Sigmoid colon (tissue), 7 donors: ENCODE measurements around the gene F2RL1. TPM values are rescaled to one million over a fixed set of nuclear protein-coding genes. Genes with fewer than 3 reads are reported as not detected.

ENCODE experiments used
- DNase-seq: peaks from one replicate; pipeline ENCODE4 v3.0.0-alpha.2; 2019
- H3K27ac ChIP-seq, 4 donors: fragments of 200-600 bp; sonication (generic); one replicate each; pipeline ENCODE4 v1.5.1; 2016 to 2019; ENCODE audit warnings: mild to moderate bottlenecking in 1 of 4
- H3K27me3 ChIP-seq, 3 donors: fragments of 200-600 bp; sonication (generic); one replicate each; pipeline ENCODE4 v1.5.1; 2019; ENCODE audit warnings: mild to moderate bottlenecking in 1 of 3
- H3K36me3 ChIP-seq, 4 donors: fragments of 200-600 bp; sonication (generic); one replicate each; pipeline ENCODE4 v1.5.1; 2016 to 2019
- H3K4me1 ChIP-seq, 4 donors: fragments of 200-600 bp; sonication (generic); one replicate each; pipeline ENCODE4 v1.5.1; 2017 to 2019
- H3K4me3 ChIP-seq, 4 donors: fragments of 200-600 bp; sonication (generic); one replicate each; pipeline ENCODE4 v1.5.1; 2017 to 2019; ENCODE audit warnings: mild to moderate bottlenecking in 2 of 4, moderate library complexity in 1 of 4
- H3K9me3 ChIP-seq, 4 donors: fragments of 200-600 bp in 3 of 4; sonication (generic) in 3 of 4; one replicate each; pipeline versions ENCODE4 v1.5.1 to v1.6.1; 2013 to 2019
- EP300 ChIP-seq, 4 donors: sonication (generic); formaldehyde crosslinking; IDR thresholded peaks; one replicate each; pipeline ENCODE4 v1.6.1; 2017; ENCODE audit warnings: antibody characterized with exemption in 4 of 4
- POLR2A ChIP-seq, 2 donors: fragments of 450-650 bp; IDR thresholded peaks; one replicate each; pipeline ENCODE4 v1.6.1; 2016; ENCODE audit warnings: antibody characterized with exemption in 2 of 2, mild to moderate bottlenecking in 2 of 2, moderate library complexity in 2 of 2
- POLR2AphosphoS5 ChIP-seq, 4 donors: sonication (generic); formaldehyde crosslinking; IDR thresholded peaks; one replicate each; pipeline ENCODE4 v1.6.1; 2017; ENCODE audit warnings: antibody characterized with exemption in 4 of 4
- WGBS, 2 donors: extraction: QIAGEN DNeasy Blood & Tissue Kit; methylation state at CpG; one replicate each; pipeline ENCODE4 v1.1.7; 2013; 5-methylcytosine and 5-hydroxymethylcytosine counted together
- intact Hi-C: fragments of 100-400 bp; cut with DNase I; formaldehyde crosslinking; loops from one replicate; pipeline ENCODE4 v1.15.1; 2023
- polyA plus RNA-seq, 3 donors: library from polyadenylated mRNA; stranded (reverse); fragments of 200-250 nt; gene quantifications; one replicate each; pipeline ENCODE4 v1.2.3, GENCODE V29; 2013
- total RNA-seq, 4 donors: library from RNA; depleted of rRNA; stranded (reverse); fragments of >200 nt; gene quantifications; one replicate each; pipeline ENCODE4 v1.1.0, GENCODE V29; 2016
- TF ChIP-seq, protein P1 (sequence below), 4 experiments: fragments of 450-650 bp in 3 of 4; fragments of 200-600 bp in 1 of 4; IDR thresholded peaks; one replicate each; pipeline ENCODE4 v1.5.1; 2016 to 2019; ENCODE audit warnings: antibody characterized with exemption in 4 of 4, mild to moderate bottlenecking in 3 of 4, moderate library complexity in 2 of 4
- donor health status: healthy with polysubstance abuse.
- donor health status: Bipolar disorder and iron deficiency.
- donor health status: healthy.

F2RL1 gene
- total and polyA plus RNA-seq, 7 donors, result 0.16 to 51.7 (median 0.55) TPM

DNA sequence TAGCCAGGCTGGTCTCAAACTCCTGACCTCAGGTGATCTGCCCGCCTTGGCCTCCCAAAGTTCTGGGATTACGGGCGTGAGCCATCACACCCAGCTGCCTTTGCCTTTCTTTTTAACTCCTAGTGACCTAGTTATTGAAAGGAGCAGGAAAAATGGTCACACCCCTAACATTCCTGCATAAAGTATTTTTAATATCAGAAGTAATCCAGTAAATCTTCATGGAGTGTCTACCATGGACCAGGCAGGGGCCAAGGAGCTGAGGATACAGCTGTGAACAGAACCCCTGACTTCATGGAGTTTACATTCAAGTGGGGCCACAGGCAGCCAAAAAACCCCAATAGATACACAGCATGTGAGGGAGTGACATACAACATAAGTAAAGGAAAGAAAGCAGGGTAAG, 18.3 kb upstream of the F2RL1 start:
- DNase-seq, result no peak
- TF ChIP-seq POLR2AphosphoS5 (IDR thresholded peaks at IDR 0.05) (no peak), POLR2A (IDR thresholded peaks at IDR 0.05) (no peak), EP300 (IDR thresholded peaks at IDR 0.05) (no peak)
- TF ChIP-seq, protein P1, sequence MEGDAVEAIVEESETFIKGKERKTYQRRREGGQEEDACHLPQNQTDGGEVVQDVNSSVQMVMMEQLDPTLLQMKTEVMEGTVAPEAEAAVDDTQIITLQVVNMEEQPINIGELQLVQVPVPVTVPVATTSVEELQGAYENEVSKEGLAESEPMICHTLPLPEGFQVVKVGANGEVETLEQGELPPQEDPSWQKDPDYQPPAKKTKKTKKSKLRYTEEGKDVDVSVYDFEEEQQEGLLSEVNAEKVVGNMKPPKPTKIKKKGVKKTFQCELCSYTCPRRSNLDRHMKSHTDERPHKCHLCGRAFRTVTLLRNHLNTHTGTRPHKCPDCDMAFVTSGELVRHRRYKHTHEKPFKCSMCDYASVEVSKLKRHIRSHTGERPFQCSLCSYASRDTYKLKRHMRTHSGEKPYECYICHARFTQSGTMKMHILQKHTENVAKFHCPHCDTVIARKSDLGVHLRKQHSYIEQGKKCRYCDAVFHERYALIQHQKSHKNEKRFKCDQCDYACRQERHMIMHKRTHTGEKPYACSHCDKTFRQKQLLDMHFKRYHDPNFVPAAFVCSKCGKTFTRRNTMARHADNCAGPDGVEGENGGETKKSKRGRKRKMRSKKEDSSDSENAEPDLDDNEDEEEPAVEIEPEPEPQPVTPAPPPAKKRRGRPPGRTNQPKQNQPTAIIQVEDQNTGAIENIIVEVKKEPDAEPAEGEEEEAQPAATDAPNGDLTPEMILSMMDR (IDR thresholded peaks at IDR 0.05), result no peak
- no peak overlapping the region for H3K4me3 ChIP-seq
- intact Hi-C loops, result no loop called here
- no peak overlapping the region for H3K27ac ChIP-seq
- no peaks in the 10 kb centered on the region for H3K9me3 ChIP-seq
- 74 to 91% methylated on average over 3 of the region's 3 CpGs for WGBS, 2 donors
- H3K36me3 ChIP-seq, result no peaks in the 10 kb centered on the region
- H3K4me1 ChIP-seq, result no peaks in the 10 kb centered on the region
- H3K27me3 ChIP-seq, result no peaks in the 10 kb centered on the region

- H3K27me3 ChIP-seq, result no peaks in the 10 kb centered on the region
- 75 to 80% methylated on average over 4 of the region's 4 CpGs for WGBS, 2 donors
- TF ChIP-seq EP300 (IDR thresholded peaks at IDR 0.05), result no peak
- TF ChIP-seq, protein P1 (IDR thresholded peaks at IDR 0.05), result no peak
- no peak for TF ChIP-seq POLR2AphosphoS5 (IDR thresholded peaks at IDR 0.05)
- no peak for TF ChIP-seq POLR2A (IDR thresholded peaks at IDR 0.05)
- no peak overlapping the region for H3K27ac ChIP-seq
- no peaks in the 10 kb centered on the region for H3K36me3 ChIP-seq
- H3K4me1 ChIP-seq, result no peaks in the 10 kb centered on the region
- no peak for DNase-seq
- intact Hi-C loops, result no loop called here
- no peak overlapping the region for H3K4me3 ChIP-seq
- H3K9me3 ChIP-seq, result no peaks in the 10 kb centered on the region
These were observed 17.5 kb upstream of the F2RL1 start for GRCh38 chr5:76801159-76801802.

- no peaks in the 10 kb centered on the region for H3K9me3 ChIP-seq
- no peak for TF ChIP-seq EP300 (IDR thresholded peaks at IDR 0.05)
- no peak for TF ChIP-seq POLR2AphosphoS5 (IDR thresholded peaks at IDR 0.05)
- no peak for DNase-seq
These were observed 17.0 kb upstream of the F2RL1 start for GRCh38 chr5:76801803-76802195.

DNA sequence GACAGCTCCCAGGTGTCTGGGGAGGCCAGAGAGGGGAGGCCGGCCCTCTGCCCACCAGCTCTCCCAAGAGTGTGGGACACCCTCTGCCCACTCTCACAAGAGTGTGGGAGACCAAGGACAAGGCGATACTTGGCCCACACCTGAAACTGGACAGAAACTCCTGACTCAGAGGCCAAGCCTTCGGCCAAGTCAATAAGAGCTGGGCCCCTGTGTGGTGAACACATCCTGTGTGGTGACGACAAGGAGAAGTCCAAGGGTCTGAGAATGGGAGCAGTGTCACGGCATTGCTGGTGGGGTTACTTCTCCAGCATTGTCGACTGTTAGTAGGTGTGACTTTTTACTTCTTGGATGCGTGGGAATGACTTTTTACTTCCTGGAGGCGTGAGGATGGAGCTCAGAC, 14.6 kb upstream of the F2RL1 start:
- Histone ChIP-seq H3K4me3 (no peak overlapping the region), H3K4me1 (no peaks in the 10 kb centered on the region), H3K9me3 (no peaks in the 10 kb centered on the region), H3K27ac (no peak overlapping the region), H3K27me3 (no peaks in the 10 kb centered on the region), H3K36me3 (no peaks in the 10 kb centered on the region)
- intact Hi-C loops, result no loop called here
- WGBS, 2 donors, result 89% methylated on average over 8 of the region's 8 CpGs
- DNase-seq, result no peak
- TF ChIP-seq EP300 (IDR thresholded peaks at IDR 0.05) (no peak), POLR2A (IDR thresholded peaks at IDR 0.05) (no peak), POLR2AphosphoS5 (IDR thresholded peaks at IDR 0.05) (no peak)
- TF ChIP-seq, protein P1 (IDR thresholded peaks at IDR 0.05), result no peak

More at GRCh38 chr5:76801803-76802195, 17.0 kb upstream of the F2RL1 start:
- 87 to 94% methylated on average over 3 of the region's 3 CpGs for WGBS, 2 donors
- H3K4me1 ChIP-seq, result no peaks in the 10 kb centered on the region
- no peaks in the 10 kb centered on the region for H3K36me3 ChIP-seq
- H3K4me3 ChIP-seq, result no peak overlapping the region
- intact Hi-C loops, result no loop called here
- H3K27ac ChIP-seq, result no peak overlapping the region
- H3K27me3 ChIP-seq, result no peaks in the 10 kb centered on the region

DNA sequence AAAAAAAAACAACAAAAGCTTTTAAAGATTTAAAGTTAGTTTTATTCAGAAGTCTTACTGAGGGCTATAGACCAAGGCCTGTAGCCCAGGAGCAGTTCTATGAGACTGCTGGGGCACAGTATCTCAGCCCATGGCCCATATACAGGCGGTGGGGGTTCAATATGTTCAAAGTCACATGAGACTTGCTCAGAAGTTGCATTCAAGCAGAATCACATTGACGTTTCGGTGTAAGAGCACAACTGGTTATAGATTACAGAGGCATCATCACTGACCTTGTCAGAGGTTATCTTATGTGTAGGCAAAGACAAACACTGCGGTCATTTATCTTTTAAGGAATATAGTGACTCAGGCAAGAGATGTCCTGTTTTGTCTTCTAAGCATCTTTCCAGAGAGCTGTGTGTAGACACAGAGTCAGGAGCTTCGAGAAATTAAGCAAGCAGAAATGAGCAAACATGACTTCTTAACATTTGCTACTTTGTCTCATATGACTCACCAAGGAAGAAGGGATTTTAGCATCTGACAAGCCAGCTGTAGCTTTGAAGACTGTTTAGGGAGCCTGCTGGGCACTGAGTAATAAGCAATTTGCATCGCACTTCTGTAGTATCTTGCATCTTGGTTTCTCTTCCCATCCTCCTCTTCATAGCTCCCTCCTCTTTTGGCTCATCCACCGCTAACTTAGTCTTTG, 12.9 kb upstream of the F2RL1 start:
- Histone ChIP-seq H3K9me3 (no peaks in the 10 kb centered on the region), H3K36me3 (no peaks in the 10 kb centered on the region), H3K27ac (no peak overlapping the region), H3K4me1 (no peaks in the 10 kb centered on the region), H3K27me3 (no peaks in the 10 kb centered on the region), H3K4me3 (no peak overlapping the region)
- TF ChIP-seq EP300 (IDR thresholded peaks at IDR 0.05) (no peak), POLR2A (IDR thresholded peaks at IDR 0.05) (no peak), POLR2AphosphoS5 (IDR thresholded peaks at IDR 0.05) (no peak)
- TF ChIP-seq, protein P1 (IDR thresholded peaks at IDR 0.05), result no peak
- DNase-seq, result no peak
- 80 to 82% methylated on average over 7 of the region's 7 CpGs for WGBS, 2 donors
- intact Hi-C loops, result no loop called here
